ENCODE measurements around the gene LMF1.

DNA sequence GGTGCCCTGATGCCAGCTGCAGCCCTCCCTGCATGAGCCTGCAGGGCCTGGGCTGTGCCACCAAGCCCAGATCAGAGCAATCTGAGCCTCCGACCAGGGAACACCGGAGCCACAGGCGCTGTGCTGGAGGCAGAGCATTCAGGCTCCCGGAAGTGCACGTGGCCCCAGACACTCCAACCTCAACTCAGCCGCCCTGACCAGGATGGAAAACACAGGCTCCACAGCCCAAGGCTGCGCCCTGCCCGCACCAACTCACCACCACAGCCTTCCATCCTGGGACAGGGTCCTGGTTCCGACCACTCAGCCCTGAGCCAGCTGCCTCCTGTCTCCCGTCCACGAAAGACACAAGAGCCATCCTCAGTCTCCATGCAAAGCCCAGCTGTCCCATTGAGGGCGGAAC lies 18.5 kb downstream of the LMF1 start:
- TF ChIP-seq, protein P1, sequence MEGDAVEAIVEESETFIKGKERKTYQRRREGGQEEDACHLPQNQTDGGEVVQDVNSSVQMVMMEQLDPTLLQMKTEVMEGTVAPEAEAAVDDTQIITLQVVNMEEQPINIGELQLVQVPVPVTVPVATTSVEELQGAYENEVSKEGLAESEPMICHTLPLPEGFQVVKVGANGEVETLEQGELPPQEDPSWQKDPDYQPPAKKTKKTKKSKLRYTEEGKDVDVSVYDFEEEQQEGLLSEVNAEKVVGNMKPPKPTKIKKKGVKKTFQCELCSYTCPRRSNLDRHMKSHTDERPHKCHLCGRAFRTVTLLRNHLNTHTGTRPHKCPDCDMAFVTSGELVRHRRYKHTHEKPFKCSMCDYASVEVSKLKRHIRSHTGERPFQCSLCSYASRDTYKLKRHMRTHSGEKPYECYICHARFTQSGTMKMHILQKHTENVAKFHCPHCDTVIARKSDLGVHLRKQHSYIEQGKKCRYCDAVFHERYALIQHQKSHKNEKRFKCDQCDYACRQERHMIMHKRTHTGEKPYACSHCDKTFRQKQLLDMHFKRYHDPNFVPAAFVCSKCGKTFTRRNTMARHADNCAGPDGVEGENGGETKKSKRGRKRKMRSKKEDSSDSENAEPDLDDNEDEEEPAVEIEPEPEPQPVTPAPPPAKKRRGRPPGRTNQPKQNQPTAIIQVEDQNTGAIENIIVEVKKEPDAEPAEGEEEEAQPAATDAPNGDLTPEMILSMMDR (IDR thresholded peaks at IDR 0.05), result no peak
- TF ChIP-seq POLR2AphosphoS5 (IDR thresholded peaks at IDR 0.05; ENCODE audit: insufficient read depth in 1 of 2, low read depth in 1 of 2), result no peak
- TF ChIP-seq POLR2A (IDR thresholded peaks at IDR 0.05), result no peak

Measured in vagina (tissue), 2 donors.